Neuron (in vitro differentiated cells): ENCODE results near the gene ADRA2C.

ENCODE experiments used
- H2AFZ ChIP-seq: one replicate; pipeline ENCODE4 v1.6.1; 2013; ENCODE audit warnings: low read depth, mild to moderate bottlenecking, inconsistent platforms, low read length, moderate library complexity
- H3K27me3 ChIP-seq: one replicate; pipeline ENCODE4 v1.6.1; 2013; ENCODE audit warnings: low read length; ENCODE audit not compliant: insufficient read depth
- H3K36me3 ChIP-seq: one replicate; pipeline ENCODE4 v1.6.1; 2013; ENCODE audit warnings: low read length; ENCODE audit not compliant: insufficient read depth
- H3K4me1 ChIP-seq: one replicate; pipeline ENCODE4 v1.6.1; 2013; ENCODE audit warnings: low read length; ENCODE audit not compliant: insufficient read depth
- H3K4me3 ChIP-seq: 2 replicates; pipeline ENCODE4 v1.5.1; 2013; ENCODE audit warnings: mild to moderate bottlenecking, low read length, moderate library complexity
- H3K9me3 ChIP-seq: one replicate; pipeline ENCODE4 v1.6.1; 2013; ENCODE audit warnings: low read length

Gene ADRA2C

GRCh38 chr4:3791256-3791655 lies 25.1 kb downstream of the ADRA2C start:
- Histone ChIP-seq H3K9me3 (no peaks in the 10 kb centered on the region), H3K4me3 (no peak overlapping the region), H3K27me3 (peaks cover 2% of the 10 kb centered on the region), H3K4me1 (no peaks in the 10 kb centered on the region), H3K36me3 (no peaks in the 10 kb centered on the region), H2AFZ (no peak overlapping the region)

DNA sequence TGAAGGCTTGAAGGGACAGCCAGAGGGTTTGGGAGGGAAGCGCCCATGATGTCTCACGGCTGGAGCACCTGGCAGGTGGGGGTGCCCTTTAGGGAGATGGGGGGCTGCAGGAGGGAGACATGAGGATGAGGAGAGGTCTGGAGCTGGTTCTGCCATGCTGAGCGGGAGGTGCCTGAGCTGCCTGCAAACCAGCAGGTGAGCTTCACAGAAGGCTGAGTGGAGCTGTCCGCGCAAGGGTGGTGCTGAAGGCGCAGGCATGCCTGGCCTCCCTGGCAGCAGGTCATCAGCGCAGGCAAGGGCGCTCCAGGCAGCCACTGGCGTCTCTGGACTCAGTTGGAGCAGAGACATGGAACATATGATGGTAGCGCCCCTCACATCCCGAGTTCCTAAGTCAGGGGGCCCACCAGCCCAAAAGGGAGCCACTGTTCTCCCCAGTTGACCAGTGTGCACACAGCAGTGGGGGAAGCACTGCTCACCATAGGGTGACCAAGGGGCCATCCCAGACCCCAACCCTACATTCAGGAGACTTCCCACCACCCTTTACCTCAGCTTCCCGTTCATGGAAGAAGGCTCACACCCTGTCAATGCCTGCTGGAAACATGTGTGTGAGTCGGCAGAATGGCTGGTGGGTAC lies 25.8 kb downstream of the ADRA2C start:
- H2AFZ ChIP-seq, result no peak overlapping the region
- H3K9me3 ChIP-seq, result peaks cover 5% of the 10 kb centered on the region
- H3K4me1 ChIP-seq, result no peaks in the 10 kb centered on the region
- no peaks in the 10 kb centered on the region for H3K27me3 ChIP-seq
- H3K4me3 ChIP-seq, result no peak overlapping the region
- H3K36me3 ChIP-seq, result no peaks in the 10 kb centered on the region

- H3K27me3 ChIP-seq, result no peaks in the 10 kb centered on the region
- no peak overlapping the region for H2AFZ ChIP-seq
- H3K36me3 ChIP-seq, result no peaks in the 10 kb centered on the region
- no peaks in the 10 kb centered on the region for H3K4me1 ChIP-seq
- H3K9me3 ChIP-seq, result peaks cover 6% of the 10 kb centered on the region
- H3K4me3 ChIP-seq, result no peak overlapping the region
Observed at GRCh38 chr4:3792813-3793212, 26.6 kb downstream of the ADRA2C start.

DNA sequence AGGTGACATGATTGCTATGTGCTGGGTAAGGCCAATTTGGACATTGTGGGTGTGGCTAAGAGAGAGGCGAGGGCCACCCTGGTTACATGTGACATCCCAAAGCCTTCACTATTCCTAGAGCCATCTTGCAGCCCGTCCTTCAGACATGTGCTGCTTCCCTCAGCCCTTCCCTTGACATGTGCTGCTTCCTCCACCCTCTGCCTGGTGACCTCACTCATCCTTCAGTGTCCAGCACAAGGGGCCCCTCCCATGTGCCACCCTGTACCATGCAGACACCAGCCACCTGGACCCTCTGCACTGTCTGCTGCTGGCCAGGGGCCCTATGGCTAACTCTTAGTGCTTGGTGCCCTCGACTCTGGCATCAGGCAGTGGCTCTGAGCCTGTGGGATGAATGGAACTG lies 27.4 kb downstream of the ADRA2C start:
- Histone ChIP-seq H3K36me3 (no peaks in the 10 kb centered on the region), H3K9me3 (peaks cover 6% of the 10 kb centered on the region), H2AFZ (no peak overlapping the region), H3K27me3 (peaks cover 3% of the 10 kb centered on the region), H3K4me3 (no peak overlapping the region), H3K4me1 (no peaks in the 10 kb centered on the region)

GRCh38 chr4:3796960-3797359 lies 30.8 kb downstream of the ADRA2C start:
- H3K4me1 ChIP-seq, result no peaks in the 10 kb centered on the region

DNA sequence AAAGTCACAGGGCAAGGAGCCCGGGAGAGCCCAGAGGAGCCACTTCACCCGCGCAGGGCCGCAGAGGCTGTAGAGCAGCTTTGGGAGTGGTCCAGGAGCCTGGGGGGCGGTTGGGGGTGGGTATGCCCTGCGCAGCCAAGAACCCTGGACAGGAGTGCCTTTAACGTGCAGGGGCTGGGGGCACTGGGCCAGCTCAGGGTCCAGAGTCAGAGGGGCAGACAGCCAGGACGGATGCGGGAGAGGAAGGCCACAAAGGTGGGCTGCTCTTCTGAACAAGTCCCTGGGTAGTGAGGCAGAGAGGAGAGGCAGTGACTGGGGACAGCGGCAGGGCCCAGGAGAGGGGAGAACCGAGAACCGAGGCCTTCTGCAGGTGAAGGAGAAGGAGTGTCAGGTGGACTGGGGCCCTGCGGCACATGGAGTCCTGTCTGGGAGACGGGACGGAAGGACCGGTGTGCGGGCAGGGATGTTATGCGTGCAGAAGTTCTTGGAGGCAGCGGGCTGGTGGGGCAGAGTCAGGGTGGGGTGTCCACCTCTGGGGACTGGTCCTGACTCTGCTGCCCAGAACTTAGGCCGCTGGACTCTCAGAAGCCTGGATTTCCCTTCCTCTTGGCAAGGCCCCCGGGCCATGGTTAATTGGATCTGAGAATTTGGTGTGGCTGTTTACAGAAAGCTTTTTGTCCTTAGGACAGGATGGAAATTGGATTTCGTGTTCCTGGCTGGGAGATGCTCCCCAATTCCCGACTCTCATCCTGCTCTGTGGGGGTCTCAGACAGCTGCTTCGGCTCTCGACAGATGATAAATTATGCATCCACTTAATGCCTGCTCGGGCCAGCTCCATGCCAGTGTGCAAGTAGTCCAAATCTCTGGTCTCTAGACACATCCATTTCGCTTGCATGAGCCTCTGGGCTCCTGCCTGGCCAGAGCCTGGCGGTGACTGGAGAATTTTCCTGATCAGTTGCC lies 31.9 kb downstream of the ADRA2C start:
- H3K36me3 ChIP-seq, result no peaks in the 10 kb centered on the region
- no peaks in the 10 kb centered on the region for H3K4me1 ChIP-seq
- H3K4me3 ChIP-seq, result no peak overlapping the region
- H2AFZ ChIP-seq, result no peak overlapping the region
- peaks cover 6% of the 10 kb centered on the region for H3K9me3 ChIP-seq
- H3K27me3 ChIP-seq, result peaks cover 24% of the 10 kb centered on the region

More at GRCh38 chr4:3796960-3797359, 30.8 kb downstream of the ADRA2C start:
- H3K4me3 ChIP-seq, result no peak overlapping the region
- H3K36me3 ChIP-seq, result no peaks in the 10 kb centered on the region
- peaks cover 24% of the 10 kb centered on the region for H3K27me3 ChIP-seq
- H3K9me3 ChIP-seq, result peaks cover 6% of the 10 kb centered on the region
- no peak overlapping the region for H2AFZ ChIP-seq

DNA sequence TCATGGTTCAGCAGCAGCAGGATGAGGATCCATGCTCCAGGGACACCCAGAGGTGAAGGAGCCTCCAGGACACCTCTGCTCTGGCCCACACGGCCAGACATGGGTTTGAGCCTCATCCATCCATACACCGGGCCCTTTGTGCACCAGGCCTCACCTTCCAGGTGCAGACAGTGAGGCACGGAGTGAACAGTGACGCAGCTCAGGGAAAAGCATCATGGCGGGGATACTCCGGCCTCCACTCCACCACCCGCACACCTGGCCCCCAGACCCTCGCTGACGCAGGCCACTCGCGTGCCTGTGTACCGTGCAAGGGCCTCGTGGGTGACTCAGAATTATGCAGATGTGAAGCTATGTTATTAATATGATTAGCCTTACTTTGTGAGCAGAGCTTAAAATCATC lies 33.3 kb downstream of the ADRA2C start:
- Histone ChIP-seq H3K27me3 (peaks cover 24% of the 10 kb centered on the region), H3K4me1 (no peaks in the 10 kb centered on the region), H3K4me3 (no peak overlapping the region), H3K36me3 (no peaks in the 10 kb centered on the region), H2AFZ (no peak overlapping the region), H3K9me3 (peaks cover 6% of the 10 kb centered on the region)

- Histone ChIP-seq H3K36me3 (no peaks in the 10 kb centered on the region), H3K4me3 (no peak overlapping the region), H3K4me1 (no peaks in the 10 kb centered on the region), H3K9me3 (peaks cover 6% of the 10 kb centered on the region), H2AFZ (no peak overlapping the region), H3K27me3 (peaks cover 24% of the 10 kb centered on the region)
Observed at GRCh38 chr4:3800351-3800750, 34.2 kb downstream of the ADRA2C start.

GRCh38 chr4:3801521-3801920 lies 35.3 kb downstream of the ADRA2C start:
- no peak overlapping the region for H3K4me3 ChIP-seq
- H3K36me3 ChIP-seq, result no peaks in the 10 kb centered on the region
- no peak overlapping the region for H2AFZ ChIP-seq
- no peaks in the 10 kb centered on the region for H3K4me1 ChIP-seq
- H3K27me3 ChIP-seq, result peaks cover 24% of the 10 kb centered on the region
- peaks cover 4% of the 10 kb centered on the region for H3K9me3 ChIP-seq

GRCh38 chr4:3801931-3802550 lies 35.9 kb downstream of the ADRA2C start:
- Histone ChIP-seq H3K4me1 (no peaks in the 10 kb centered on the region), H2AFZ (no peak overlapping the region), H3K27me3 (peaks cover 24% of the 10 kb centered on the region), H3K4me3 (no peak overlapping the region), H3K9me3 (peaks cover under 1% of the 10 kb centered on the region), H3K36me3 (no peaks in the 10 kb centered on the region)

DNA sequence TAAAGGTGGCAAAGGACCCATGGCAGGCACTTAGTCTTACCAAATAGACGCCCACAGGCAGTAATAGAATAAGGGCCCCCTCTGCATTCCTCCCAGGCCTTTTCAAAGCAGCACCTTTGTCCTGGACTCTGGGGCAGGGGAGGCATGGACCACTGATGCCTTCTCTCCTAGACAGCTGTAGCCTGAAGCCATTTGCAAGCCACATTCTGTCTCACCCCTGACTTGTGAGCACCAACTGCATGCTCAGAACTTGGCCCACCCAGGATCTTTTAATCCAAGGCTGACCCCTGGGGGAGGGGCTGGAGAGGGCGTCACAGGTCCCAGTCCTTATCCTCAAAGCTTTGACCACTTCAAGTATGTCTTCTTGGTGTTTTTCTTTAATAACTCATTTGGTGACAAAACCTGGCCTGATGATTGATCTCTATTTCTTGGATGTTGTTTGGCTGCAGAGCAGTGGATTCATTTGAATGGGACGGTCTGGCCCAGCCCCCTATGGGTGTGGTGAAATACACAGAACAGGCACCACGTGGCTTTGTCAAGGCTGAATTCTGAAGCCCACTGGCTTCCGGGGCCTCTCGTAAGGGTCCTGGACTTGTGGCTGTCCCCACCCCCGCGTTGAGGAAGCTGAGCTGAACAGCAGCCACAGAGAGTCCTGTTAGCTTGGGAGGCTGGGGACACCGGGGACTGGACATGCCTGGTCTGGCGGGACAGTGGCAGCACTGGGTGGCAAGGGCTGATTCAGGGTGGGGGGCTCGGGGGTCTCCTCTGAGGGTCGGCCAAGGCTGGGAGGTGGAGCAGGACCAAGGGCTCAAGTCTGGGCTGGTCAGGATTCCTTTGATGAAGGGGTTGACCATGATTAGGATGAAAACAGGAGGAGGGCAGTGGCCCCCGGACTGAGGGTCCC lies 36.6 kb downstream of the ADRA2C start:
- Histone ChIP-seq H3K36me3 (no peaks in the 10 kb centered on the region), H3K27me3 (peaks cover 24% of the 10 kb centered on the region), H3K4me3 (no peak overlapping the region), H2AFZ (no peak overlapping the region), H3K4me1 (no peaks in the 10 kb centered on the region), H3K9me3 (no peaks in the 10 kb centered on the region)

- Histone ChIP-seq H3K27me3 (peaks cover 22% of the 10 kb centered on the region), H3K4me1 (no peaks in the 10 kb centered on the region), H3K36me3 (no peaks in the 10 kb centered on the region), H3K4me3 (no peak overlapping the region), H2AFZ (no peak overlapping the region), H3K9me3 (no peaks in the 10 kb centered on the region)
Observed at GRCh38 chr4:3803475-3803847, 37.3 kb downstream of the ADRA2C start.
